Spleen (tissue), 7 donors: ENCODE measurements around the gene TSPAN3.

ENCODE experiments used
- CTCF ChIP-seq, 11 experiments: fragments of 200-600 bp in 7 of 11; fragments of 450-650 bp in 4 of 11; sonication (generic) in 4 of 11; IDR thresholded peaks in 8 of 11; conservative IDR thresholded peaks in 3 of 11; 1 replicate in 7 of 11; 2 replicates in 4 of 11; pipeline versions ENCODE4 v1.4.0 to v1.8.0; 2016 to 2021; ENCODE audit warnings: antibody characterized with exemption in 11 of 11, inconsistent platforms in 4 of 11, mild to moderate bottlenecking in 1 of 11
- POLR2A ChIP-seq, 3 donors: fragments of 450-650 bp; IDR thresholded peaks; one replicate each; pipeline ENCODE4 v1.5.1; 2017; ENCODE audit warnings: antibody characterized with exemption in 3 of 3, mild to moderate bottlenecking in 1 of 3
- POLR2AphosphoS5 ChIP-seq, 3 donors: sonication (generic); formaldehyde crosslinking; IDR thresholded peaks; one replicate each; pipeline ENCODE4 v1.5.1; 2017; ENCODE audit warnings: antibody characterized with exemption in 3 of 3
- donor health status: DM: no; HTN: no; CAD: no; lungs with moderate emphysema.
- donor health status: DM: no; HTN: no; CAD: no.
- donor health status: DM: no; HTN: no; CAD: no.

GRCh38 chr15:77067691-77068367 is 3.1 kb downstream of the TSPAN3 start:
- TF ChIP-seq POLR2A (IDR thresholded peaks at IDR 0.05) (no peak), CTCF (IDR thresholded peaks at IDR 0.05 in 8 of 11, conservative IDR thresholded peaks at IDR 0.05 in 3 of 11) (no peak), POLR2AphosphoS5 (IDR thresholded peaks at IDR 0.05) (peak in 1 of 3 donors; percentile 24)
